ENCODE results near the gene YIF1B.

GRCh38 chr19:38278751-38279150 is 37.0 kb downstream of the YIF1B start:
- TF ChIP-seq CTCF (IDR thresholded peaks at IDR 0.05) (no peak), POLR2A (IDR thresholded peaks at IDR 0.05) (no peak)
